Measurements from ENCODE around the gene ESPNL.

- TF ChIP-seq CTCF (IDR thresholded peaks at IDR 0.05; ENCODE audit: low read depth, low read length, poor library complexity, severe bottlenecking) (no peak), EZH2phosphoT487 (IDR thresholded peaks at IDR 0.05; ENCODE audit: borderline replicate concordance, low read length) (no peak)
These were observed 38.6 kb upstream of the ESPNL start for GRCh38 chr2:238061315-238062202.

Measured in DOHH2 (cell line).